ENCODE measurements around the gene THRAP3. TPM values are rescaled to one million over a fixed set of nuclear protein-coding genes. Genes with fewer than 3 reads are reported as not detected.
A peak's percentile ranks its signal among the peaks of the same experiment; 100 is the strongest.

The THRAP3 gene
- polyA plus RNA-seq, 1 of the 3 experiments (the other 2 are of a cell fraction): 33.7 TPM

- Histone ChIP-seq H2AFZ (ENCODE audit: low read depth) (no peak overlapping the region), H3K36me3 (replicated peaks in 1 of 2; ENCODE audit: control insufficient read depth in 1 of 2, insufficient read depth in 2 of 2, low read length in 1 of 2) (peaks cover 40 to 56% of the 10 kb centered on the region in 2 experiments), H4K20me1 (ENCODE audit: insufficient read depth) (no peaks in the 10 kb centered on the region), H3K79me2 (ENCODE audit: insufficient read depth) (peaks cover 7% of the 10 kb centered on the region; the same call in 1 of the 2 replicates), H3F3A (replicated peaks; ENCODE audit: insufficient read depth) (peaks cover 18% of the 10 kb centered on the region), H3K9ac (peak overlapping the region; percentile 43; the same call in 1 of the 2 replicates), H3K9me2 (no peaks in the 10 kb centered on the region), H3K4me3 (ENCODE audit: low read depth in 2 of 2, low read length in 1 of 2) (no peak overlapping the region), H3K27me3 (ENCODE audit: insufficient read depth) (no peaks in the 10 kb centered on the region), H3K27ac (ENCODE audit: low read depth in 2 of 2, low read length in 1 of 2) (peak overlapping the region in 1 of 2 experiments; percentile 87; a peak in 2 of 4 replicates), H3K4me1 (ENCODE audit: control insufficient read depth in 1 of 2, insufficient read depth in 2 of 2, low read depth in 1 of 2, low read length in 1 of 2) (peaks cover 0 to 10% of the 10 kb centered on the region in 2 experiments; a peak in 3 of 4 replicates), H3K9me3 (no peaks in the 10 kb centered on the region), H3K4me2 (peak overlapping the region; percentile 32)
- peak; percentile 77 for DNase-seq
- CTCF ChIA-PET: interaction anchor here (0.5 to 5.7 kb wide), 34 partner anchors 10 to 889 kb away, joined by 3 to 103 read pairs (median 4); partner anchors contain the start of genes EVA1B, LSM10, MAP7D1 and TRAPPC3
- peak; percentile 79 for TF ChIP-seq JUND (IDR thresholded peaks at IDR 0.05)
- no peak for TF ChIP-seq RCOR1 (IDR thresholded peaks at IDR 0.05; ENCODE audit: low read length)
- TF ChIP-seq RXRA (IDR thresholded peaks at IDR 0.05; ENCODE audit: borderline replicate concordance, low read depth): peak; percentile 81
- TF ChIP-seq USF2 (IDR thresholded peaks at IDR 0.05; ENCODE audit: borderline replicate concordance, low read depth, low read length): no peak
- peak; percentile 35; the same call in 1 of the 2 replicates for TF ChIP-seq ELF1 (IDR thresholded peaks at IDR 0.05)
- TF ChIP-seq TEAD4 (IDR thresholded peaks at IDR 0.05; ENCODE audit: borderline replicate concordance, insufficient read depth): 0 out of 2 replicates have a peak, but pooled peaks have one; percentile 27
- peak; percentile 89 for TF ChIP-seq CTCF (IDR thresholded peaks at IDR 0.05)
- TF ChIP-seq RAD21 (IDR thresholded peaks at IDR 0.05; ENCODE audit: low read length): peak; percentile 85
- TF ChIP-seq TCF12 (IDR thresholded peaks at IDR 0.05): peak; percentile 57
- TF ChIP-seq FOSL2 (IDR thresholded peaks at IDR 0.05; ENCODE audit: borderline replicate concordance, low read depth): peak; percentile 92
- peak; percentile 45; the same call in 1 of the 2 replicates for TF ChIP-seq PBX3 (IDR thresholded peaks at IDR 0.05)
- TF ChIP-seq MAX (IDR thresholded peaks at IDR 0.05; ENCODE audit: low read depth): peak; percentile 62; the same call in 1 of the 2 replicates
- TF ChIP-seq POLR2AphosphoS5 (IDR thresholded peaks at IDR 0.05; ENCODE audit: low read depth, low read length): peak; percentile 24; the same call in 1 of the 2 replicates
- TF ChIP-seq RFX5 (IDR thresholded peaks at IDR 0.05; ENCODE audit: low read length): no peak
- TF ChIP-seq SMC3 (IDR thresholded peaks at IDR 0.05; ENCODE audit: low read depth, low read length): peak; percentile 89
- TF ChIP-seq NFIC (IDR thresholded peaks at IDR 0.05; ENCODE audit: borderline replicate concordance): peak; percentile 44; the same call in 1 of the 2 replicates
- no peak for TF ChIP-seq YY1 (IDR thresholded peaks at IDR 0.05; ENCODE audit: low read depth)
- TF ChIP-seq EP300 (IDR thresholded peaks at IDR 0.05; ENCODE audit: borderline replicate concordance in 1 of 2, low read depth in 1 of 2, low read length in 1 of 2): peak in 1 of 2 experiments; percentile 62; a peak in 1 of 4 replicates
- POLR2A ChIA-PET: interaction anchor here (0.6 kb wide), 1 partner anchor 76 kb away, joined by 3 read pairs; no protein-coding TSS in a partner anchor
- WGBS (ENCODE audit: low lambda C conversion rate): 61% methylated on average over 7 of the region's 10 CpGs
These were observed 118.4 kb downstream of the THRAP3 start for GRCh38 chr1:36342426-36343185.
